Measurements from ENCODE around the gene LIN7C.

Gene LIN7C, protein sequence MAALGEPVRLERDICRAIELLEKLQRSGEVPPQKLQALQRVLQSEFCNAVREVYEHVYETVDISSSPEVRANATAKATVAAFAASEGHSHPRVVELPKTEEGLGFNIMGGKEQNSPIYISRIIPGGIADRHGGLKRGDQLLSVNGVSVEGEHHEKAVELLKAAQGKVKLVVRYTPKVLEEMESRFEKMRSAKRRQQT

DNA sequence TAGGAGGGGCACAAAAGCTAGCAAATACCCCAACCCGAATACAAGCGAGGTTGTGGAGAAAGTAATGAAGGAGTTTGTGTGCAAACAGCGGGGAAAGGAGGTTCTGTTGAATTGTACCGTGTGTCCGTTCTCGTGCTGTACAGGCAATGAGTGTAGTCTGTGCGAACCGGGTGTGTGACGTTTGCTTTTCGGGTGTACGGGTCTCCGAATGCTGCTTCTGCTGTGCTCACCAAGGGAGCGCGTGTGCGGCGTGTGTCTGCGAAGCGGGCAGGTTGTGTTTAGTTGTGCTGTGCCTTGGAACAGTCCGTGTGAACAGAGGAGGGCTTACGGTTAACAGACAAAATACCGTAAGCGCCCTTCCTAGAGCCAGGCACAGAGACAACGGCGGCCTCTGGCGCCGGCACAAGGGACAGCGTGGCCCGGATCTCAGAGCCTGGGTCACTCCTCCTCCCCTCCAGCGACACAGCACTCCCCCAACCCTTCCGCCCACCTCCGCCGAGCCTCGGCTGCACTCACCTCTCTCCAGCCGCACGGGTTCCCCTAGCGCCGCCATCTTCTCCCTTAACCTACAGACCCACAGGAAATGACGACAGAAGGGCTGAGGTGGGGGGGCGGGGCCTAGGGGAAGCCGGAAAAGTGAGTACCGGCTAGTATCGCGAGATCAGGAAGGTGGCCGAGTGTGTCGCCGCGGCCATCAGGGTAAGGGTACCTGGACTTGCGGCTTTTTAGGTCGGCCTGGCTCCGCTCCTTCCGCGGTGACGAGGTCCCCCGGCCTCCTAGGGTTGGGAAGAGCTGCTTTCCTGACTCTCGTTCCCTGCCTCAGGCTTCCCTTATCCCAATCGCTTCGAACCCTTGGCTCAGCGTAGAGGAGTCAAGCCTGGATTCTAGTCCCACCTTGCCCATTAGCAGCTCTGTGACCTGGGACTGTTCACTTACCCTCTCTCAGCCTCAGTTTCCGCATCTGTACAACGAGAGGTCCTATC is at the start of gene LIN7C:
LIN7C (minus strand) TSS at position 570 of the 983 bp plus-strand sequence; CDS start at position 553, 17 bp downstream.
- TF ChIP-seq, protein P1, sequence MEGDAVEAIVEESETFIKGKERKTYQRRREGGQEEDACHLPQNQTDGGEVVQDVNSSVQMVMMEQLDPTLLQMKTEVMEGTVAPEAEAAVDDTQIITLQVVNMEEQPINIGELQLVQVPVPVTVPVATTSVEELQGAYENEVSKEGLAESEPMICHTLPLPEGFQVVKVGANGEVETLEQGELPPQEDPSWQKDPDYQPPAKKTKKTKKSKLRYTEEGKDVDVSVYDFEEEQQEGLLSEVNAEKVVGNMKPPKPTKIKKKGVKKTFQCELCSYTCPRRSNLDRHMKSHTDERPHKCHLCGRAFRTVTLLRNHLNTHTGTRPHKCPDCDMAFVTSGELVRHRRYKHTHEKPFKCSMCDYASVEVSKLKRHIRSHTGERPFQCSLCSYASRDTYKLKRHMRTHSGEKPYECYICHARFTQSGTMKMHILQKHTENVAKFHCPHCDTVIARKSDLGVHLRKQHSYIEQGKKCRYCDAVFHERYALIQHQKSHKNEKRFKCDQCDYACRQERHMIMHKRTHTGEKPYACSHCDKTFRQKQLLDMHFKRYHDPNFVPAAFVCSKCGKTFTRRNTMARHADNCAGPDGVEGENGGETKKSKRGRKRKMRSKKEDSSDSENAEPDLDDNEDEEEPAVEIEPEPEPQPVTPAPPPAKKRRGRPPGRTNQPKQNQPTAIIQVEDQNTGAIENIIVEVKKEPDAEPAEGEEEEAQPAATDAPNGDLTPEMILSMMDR (IDR thresholded peaks at IDR 0.05; ENCODE audit: low read depth, low read length): no peak
- DNase-seq (ENCODE audit: extremely low read depth, low read depth): peak; percentile 88

DNA sequence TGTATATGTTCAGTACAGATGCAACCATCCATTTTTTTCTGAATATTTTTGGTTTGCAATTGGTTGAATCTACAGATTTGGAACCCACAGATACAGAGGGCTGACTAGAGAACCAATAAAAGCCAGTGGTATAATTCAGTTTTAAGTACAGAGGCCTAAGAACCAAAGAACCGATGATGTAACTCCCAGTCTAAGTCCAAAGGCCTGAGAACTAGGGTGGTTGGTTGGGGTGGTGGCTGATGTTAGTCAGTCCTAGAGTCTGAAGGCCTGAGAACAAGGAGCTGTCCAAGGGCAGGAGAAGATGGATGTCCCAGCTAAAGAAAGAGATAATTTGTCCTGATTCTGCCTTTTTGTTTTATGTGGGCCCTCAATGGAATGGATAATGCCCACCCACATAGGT is 48.7 kb upstream of the LIN7C start:
- TF ChIP-seq, protein P1 (IDR thresholded peaks at IDR 0.05; ENCODE audit: low read depth, low read length): no peak
- no peak for DNase-seq (ENCODE audit: extremely low read depth, low read depth)

DNA sequence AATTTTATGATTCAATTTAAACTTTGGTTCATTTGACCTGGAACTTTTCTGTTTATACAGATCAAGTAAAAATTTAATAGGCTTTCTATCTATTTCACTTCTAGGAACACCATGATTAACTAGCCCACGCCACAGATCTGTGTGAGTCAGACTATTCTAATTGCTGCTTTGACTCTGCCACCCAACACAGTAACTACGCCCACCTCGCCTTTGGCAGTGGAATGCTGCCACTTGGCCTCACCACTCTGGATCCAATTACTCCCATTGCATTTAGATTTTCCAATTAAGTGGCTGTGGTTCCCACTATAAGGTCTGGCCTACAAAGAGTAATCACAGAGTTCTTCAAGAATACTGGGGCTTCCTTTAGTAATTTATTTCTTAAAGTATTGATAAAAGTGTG is 46.6 kb upstream of the LIN7C start:
- TF ChIP-seq, protein P1 (IDR thresholded peaks at IDR 0.05; ENCODE audit: low read depth, low read length): no peak
- DNase-seq (ENCODE audit: extremely low read depth, low read depth): no peak

DNA sequence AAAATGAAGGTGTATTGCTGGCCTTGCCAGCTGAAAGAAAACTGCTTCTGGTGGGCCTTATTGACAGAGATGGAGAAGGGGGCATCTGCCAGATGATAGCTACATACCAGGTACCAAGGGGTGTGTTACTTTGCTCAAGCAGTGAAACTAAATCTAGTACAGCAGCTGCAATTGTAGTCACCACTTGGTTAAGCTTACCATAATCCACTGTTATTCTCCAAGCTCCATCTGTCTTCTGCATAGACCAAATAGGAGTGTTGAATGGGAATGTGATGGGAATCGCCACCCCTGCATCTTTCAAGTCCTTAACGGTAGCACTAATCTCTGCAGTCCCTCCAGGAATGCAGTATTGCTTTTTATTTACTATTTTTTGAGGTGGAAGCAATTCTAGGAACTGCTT is 45.8 kb upstream of the LIN7C start:
- no peak for DNase-seq (ENCODE audit: extremely low read depth, low read depth)
- TF ChIP-seq, protein P1 (IDR thresholded peaks at IDR 0.05; ENCODE audit: low read depth, low read length): no peak

DNA sequence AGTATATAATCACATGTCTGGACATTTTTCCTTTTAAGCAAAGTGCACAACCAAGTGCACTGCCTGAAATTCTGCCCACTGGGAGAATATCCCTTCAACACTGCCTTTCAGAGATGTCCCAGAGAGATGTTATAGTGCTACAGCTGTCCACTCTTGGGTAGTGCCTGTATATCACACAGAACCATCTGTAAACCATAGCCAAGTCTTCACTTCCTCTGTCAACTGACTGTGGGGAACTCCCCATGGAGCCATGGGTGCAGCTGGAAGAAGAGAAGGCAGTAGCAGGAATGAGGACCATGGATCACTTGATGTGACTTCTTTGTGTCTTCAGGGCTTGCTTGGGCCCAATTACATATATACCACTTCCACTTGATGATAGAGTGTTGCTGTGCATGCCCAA is 44.6 kb upstream of the LIN7C start:
- no peak for DNase-seq (ENCODE audit: extremely low read depth, low read depth)
- TF ChIP-seq, protein P1 (IDR thresholded peaks at IDR 0.05; ENCODE audit: low read depth, low read length): no peak

DNA sequence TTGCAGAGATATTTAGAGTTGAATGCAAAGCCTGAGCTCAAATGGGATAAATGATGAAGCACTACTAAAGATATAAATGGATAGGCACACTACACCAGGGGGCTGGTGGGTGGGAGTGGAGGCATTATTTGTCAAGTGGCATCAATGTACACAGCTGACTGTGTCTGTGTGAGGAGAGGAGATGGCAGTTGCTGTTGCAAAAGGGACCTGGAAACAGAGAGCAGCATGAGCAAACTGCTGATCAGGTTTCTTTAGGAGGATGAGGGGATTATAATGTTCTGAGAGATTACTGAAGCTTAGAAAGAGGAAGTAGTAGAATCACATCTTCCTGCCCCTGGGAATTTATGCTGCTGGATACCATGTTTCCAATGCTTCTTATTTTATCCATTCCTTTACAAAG is 39.4 kb upstream of the LIN7C start:
- DNase-seq (ENCODE audit: extremely low read depth, low read depth): no peak
- TF ChIP-seq, protein P1 (IDR thresholded peaks at IDR 0.05; ENCODE audit: low read depth, low read length): no peak

DNA sequence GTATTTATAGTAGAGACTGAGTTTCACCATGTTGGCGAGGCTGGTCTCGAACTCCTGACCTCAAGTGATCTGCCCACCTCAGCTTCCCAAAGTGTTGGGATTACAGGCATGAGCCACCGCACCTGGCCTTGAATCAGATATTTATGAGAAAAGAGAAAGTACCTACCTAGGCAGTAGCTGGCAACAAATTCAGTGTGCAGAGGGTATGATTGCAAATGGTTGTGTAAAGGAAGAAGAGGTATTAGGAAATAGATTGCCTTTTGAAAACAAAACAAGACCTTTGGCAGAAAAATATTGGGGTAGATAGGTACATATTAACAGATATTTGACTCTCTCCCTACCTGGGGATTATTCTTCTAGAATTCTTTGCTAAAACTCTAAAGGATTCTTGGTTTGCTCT is 38.5 kb upstream of the LIN7C start:
- no peak for DNase-seq (ENCODE audit: extremely low read depth, low read depth)
- TF ChIP-seq, protein P1 (IDR thresholded peaks at IDR 0.05; ENCODE audit: low read depth, low read length): no peak
